HG03565 (cell line): ENCODE results near the gene TENM3.

Experiments used
- ATAC-seq: cut with Tn5 transposase; IDR thresholded peaks from one replicate; pipeline ENCODE4 v1.9.1; 2021; ENCODE audit warnings: mild to moderate bottlenecking, moderate library complexity; ENCODE audit not compliant: unreplicated experiment

TENM3 gene

GRCh38 chr4:182549356-182549755 is 306.2 kb downstream of the TENM3 start:
- ATAC-seq = no peak

- no peak for ATAC-seq
Measured at GRCh38 chr4:182552948-182553347, 309.7 kb downstream of the TENM3 start.

GRCh38 chr4:182553653-182554052 is 310.5 kb downstream of the TENM3 start:
- ATAC-seq = no peak

- no peak for ATAC-seq
Measured at GRCh38 chr4:182554736-182555135, 311.5 kb downstream of the TENM3 start.

- ATAC-seq = no peak
Measured at GRCh38 chr4:182555997-182556418, 312.8 kb downstream of the TENM3 start.

GRCh38 chr4:182556580-182556979 is 313.4 kb downstream of the TENM3 start:
- ATAC-seq = no peak

GRCh38 chr4:182560358-182560757 is 317.2 kb downstream of the TENM3 start:
- ATAC-seq = no peak

GRCh38 chr4:182562350-182562749 is 319.1 kb downstream of the TENM3 start:
- no peak for ATAC-seq

- ATAC-seq = no peak
Measured at GRCh38 chr4:182564724-182565369, 321.6 kb downstream of the TENM3 start.

GRCh38 chr4:182567119-182567518 is 323.9 kb downstream of the TENM3 start:
- ATAC-seq = no peak

GRCh38 chr4:182569561-182569960 is 326.4 kb downstream of the TENM3 start:
- ATAC-seq = no peak

GRCh38 chr4:182574706-182575105 is 331.5 kb downstream of the TENM3 start:
- ATAC-seq = no peak

GRCh38 chr4:182575225-182575624 is 332.0 kb downstream of the TENM3 start:
- ATAC-seq = no peak

GRCh38 chr4:182576601-182577289 is 333.5 kb downstream of the TENM3 start:
- no peak for ATAC-seq

- ATAC-seq = no peak
Measured at GRCh38 chr4:182577411-182577810, 334.2 kb downstream of the TENM3 start.

- ATAC-seq = no peak
Measured at GRCh38 chr4:182578402-182578801, 335.2 kb downstream of the TENM3 start.

- no peak for ATAC-seq
Measured at GRCh38 chr4:182582245-182582644, 339.0 kb downstream of the TENM3 start.

GRCh38 chr4:182583703-182584415 is 340.7 kb downstream of the TENM3 start:
- no peak for ATAC-seq

GRCh38 chr4:182585321-182585720 is 342.1 kb downstream of the TENM3 start:
- ATAC-seq = no peak

- ATAC-seq = no peak
Measured at GRCh38 chr4:182589100-182589499, 345.9 kb downstream of the TENM3 start.

GRCh38 chr4:182593402-182593801 is 350.2 kb downstream of the TENM3 start:
- ATAC-seq = no peak

GRCh38 chr4:182593864-182594263 is 350.7 kb downstream of the TENM3 start:
- no peak for ATAC-seq
